GM23338 (cell line): Measurements from ENCODE around the gene DOCK6. TPM values are rescaled to one million over a fixed set of nuclear protein-coding genes. Genes with fewer than 3 reads are reported as not detected.
A peak's percentile ranks its signal among the peaks of the same experiment; 100 is the strongest.

ENCODE experiments used
- ATAC-seq: fragments of 200-7000 bp; cut with Tn5 transposase; 3 replicates; pipeline ENCODE4 v1.9.1; 2020
- DNase-seq: peaks from one replicate; pipeline ENCODE4 v3.0.0-alpha.2; 2015; ENCODE audit warnings: low spot score
- H2AFZ ChIP-seq: fragments of 200-600 bp; sonication (generic); 2 replicates; pipeline ENCODE4 v1.8.0; 2016; ENCODE audit warnings: antibody characterized with exemption, mild to moderate bottlenecking, moderate library complexity
- H3F3A ChIP-seq: fragments of 200-600 bp; sonication (generic); replicated peaks from 2 replicates; pipeline ENCODE4 v1.8.0; 2017; ENCODE audit warnings: antibody characterized with exemption, mixed run types, low read depth
- H3K27ac ChIP-seq: fragments of 200-600 bp; sonication (generic); 2 replicates; pipeline ENCODE4 v1.6.1; 2016; ENCODE audit warnings: low read depth
- H3K27me3 ChIP-seq: fragments of 200-600 bp; sonication (generic); 2 replicates; pipeline ENCODE4 v1.8.0; 2016; ENCODE audit warnings: mild to moderate bottlenecking, mixed run types, moderate library complexity; ENCODE audit not compliant: insufficient read depth
- H3K36me3 ChIP-seq: fragments of 200-600 bp; sonication (generic); 2 replicates; pipeline ENCODE4 v1.8.0; 2016; ENCODE audit warnings: mild to moderate bottlenecking; ENCODE audit not compliant: insufficient read depth
- H3K4me1 ChIP-seq: fragments of 200-600 bp; sonication (generic); 2 replicates; pipeline ENCODE4 v1.8.0; 2016; ENCODE audit warnings: mild to moderate bottlenecking, moderate library complexity; ENCODE audit not compliant: insufficient read depth
- H3K4me2 ChIP-seq: fragments of 200-600 bp; sonication (generic); 2 replicates; pipeline ENCODE4 v1.7.1; 2017; ENCODE audit warnings: mixed run types
- H3K4me3 ChIP-seq: fragments of 200-600 bp; sonication (generic); 2 replicates; pipeline ENCODE4 v1.6.1; 2016; ENCODE audit warnings: mixed run types
- H3K79me2 ChIP-seq: fragments of 200-600 bp; sonication (generic); replicated peaks from 2 replicates; pipeline ENCODE4 v1.8.0; 2017; ENCODE audit warnings: mild to moderate bottlenecking; ENCODE audit not compliant: insufficient read depth
- H3K9me2 ChIP-seq: fragments of 200-600 bp; sonication (generic); 2 replicates; pipeline ENCODE4 v1.8.0; 2017; ENCODE audit not compliant: insufficient read depth
- H4K20me1 ChIP-seq: fragments of 200-600 bp; sonication (generic); replicated peaks from 2 replicates; pipeline ENCODE4 v1.8.0; 2017; ENCODE audit warnings: mild to moderate bottlenecking; ENCODE audit not compliant: insufficient read depth
- H3K27ac Mint-ChIP-seq: 2 replicates; pipeline ENCODE4 v1.8.0; 2020; ENCODE audit warnings: inconsistent platforms, mild to moderate bottlenecking, moderate library complexity, mixed read lengths
- H3K27me3 Mint-ChIP-seq: 3 replicates; pipeline ENCODE4 v1.8.0; 2022; ENCODE audit warnings: low read depth, mild to moderate bottlenecking, moderate library complexity, mixed read lengths, inconsistent platforms; ENCODE audit not compliant: insufficient read depth, poor library complexity
- H3K36me3 Mint-ChIP-seq: 3 replicates; pipeline ENCODE4 v1.8.0; 2021; ENCODE audit warnings: low read depth, mild to moderate bottlenecking, inconsistent platforms, moderate library complexity, mixed read lengths
- H3K4me1 Mint-ChIP-seq: 3 replicates; pipeline ENCODE4 v1.8.0; 2020; ENCODE audit warnings: mild to moderate bottlenecking, inconsistent platforms, mixed read lengths
- H3K4me3 Mint-ChIP-seq: 3 replicates; pipeline ENCODE4 v1.8.0; 2021; ENCODE audit warnings: moderate library complexity, mild to moderate bottlenecking, inconsistent platforms, mixed read lengths
- H3K9me3 Mint-ChIP-seq: 3 replicates; pipeline ENCODE4 v1.8.0; 2020; ENCODE audit warnings: moderate library complexity, mild to moderate bottlenecking, inconsistent platforms, mixed read lengths
- CREB1 ChIP-seq: fragments of 250-450 bp; sonication (Bioruptor Pico); IDR thresholded peaks from 2 replicates; pipeline ENCODE4 v1.5.0; 2020; ENCODE audit warnings: low read depth, mild to moderate bottlenecking, moderate library complexity
- CTCF ChIP-seq, 2 experiments: fragments of 200-600 bp in 1 of 2; sonication (generic) in 1 of 2; conservative IDR thresholded peaks; 2 replicates each; pipeline versions ENCODE4 v1.5.1 to v1.6.1; 2016 to 2017; ENCODE audit warnings: antibody characterized with exemption in 2 of 2, low read depth in 2 of 2, mild to moderate bottlenecking in 2 of 2, moderate library complexity in 1 of 2
- ETS1 ChIP-seq: IDR thresholded peaks from 2 replicates; pipeline ENCODE4 v1.6.1; 2016; ENCODE audit warnings: antibody characterized with exemption
- EZH2 ChIP-seq: fragments of 200-600 bp; sonication (generic); IDR thresholded peaks from one replicate; pipeline ENCODE4 v1.8.0; 2017; ENCODE audit warnings: antibody characterized with exemption, mild to moderate bottlenecking, low read depth; ENCODE audit not compliant: unreplicated experiment
- EZH2phosphoT487 ChIP-seq: fragments of 200-600 bp; sonication (generic); IDR thresholded peaks from one replicate; pipeline ENCODE4 v1.8.1; 2018; ENCODE audit warnings: antibody characterized with exemption; ENCODE audit not compliant: unreplicated experiment
- JUNB ChIP-seq: IDR thresholded peaks from one replicate; pipeline ENCODE4 v1.6.1; 2016; ENCODE audit warnings: antibody characterized with exemption; ENCODE audit not compliant: unreplicated experiment
- NANOG ChIP-seq: IDR thresholded peaks from 2 replicates; pipeline ENCODE4 v1.6.1; 2016; ENCODE audit warnings: antibody characterized with exemption, borderline replicate concordance
- POLR2AphosphoS5 ChIP-seq: IDR thresholded peaks from 2 replicates; pipeline ENCODE4 v1.6.1; 2016; ENCODE audit warnings: antibody characterized with exemption, low read depth
- REST ChIP-seq: IDR thresholded peaks from one replicate; pipeline ENCODE4 v1.6.1; 2018; ENCODE audit warnings: antibody characterized with exemption; ENCODE audit not compliant: unreplicated experiment
- STAT1 ChIP-seq: IDR thresholded peaks from one replicate; pipeline ENCODE4 v1.6.1; 2016; ENCODE audit warnings: antibody characterized with exemption; ENCODE audit not compliant: unreplicated experiment
- ZNF114 ChIP-seq: fragments of 250-450 bp; sonication (Bioruptor Pico); IDR thresholded peaks from 2 replicates; pipeline ENCODE4 v1.5.0; 2020; ENCODE audit warnings: mild to moderate bottlenecking, moderate library complexity
- ZNF331 ChIP-seq: fragments of 250-450 bp; sonication (Bioruptor Pico); IDR thresholded peaks from 2 replicates; pipeline ENCODE4 v1.5.0; 2020; ENCODE audit warnings: low read depth, mild to moderate bottlenecking, moderate library complexity
- ZNF462 ChIP-seq: fragments of 250-450 bp; sonication (Bioruptor Pico); IDR thresholded peaks from 2 replicates; pipeline ENCODE4 v1.5.0; 2020; ENCODE audit warnings: mild to moderate bottlenecking, moderate library complexity
- polyA plus RNA-seq: library from polyadenylated mRNA; unstranded; fragments of >200 nt; fragmentation: Nextera tagmentation; extraction: Ambion mirVana; gene quantifications from 2 replicates; pipeline ENCODE4 v1.2.1, GENCODE V29; 2016
- total RNA-seq: library from RNA; depleted of rRNA; stranded (reverse); fragments of >200 nt; shearing (Covaris generic); gene quantifications from 2 replicates; pipeline ENCODE4 v1.2.3, GENCODE V29; 2014

The DOCK6 gene
- total and polyA plus RNA-seq, 2 experiments from 2014 or later, result 34.6 to 49.0 TPM

- H4K20me1 ChIP-seq, result no peaks in the 10 kb centered on the region; the same call in none of the 2 replicates
- Mint-ChIP-seq H3K4me3 (no peak overlapping the region), H3K27me3 (peaks cover 9% of the 10 kb centered on the region), H3K4me1 (peaks cover 5% of the 10 kb centered on the region; the same call in 1 of the 3 replicates), H3K36me3 (peaks cover 17% of the 10 kb centered on the region), H3K27ac (no peak overlapping the region), H3K9me3 (no peaks in the 10 kb centered on the region)
- H3K36me3 ChIP-seq, result no peaks in the 10 kb centered on the region; the same call in 1 of the 2 replicates
- no peak for DNase-seq
- peaks cover 19% of the 10 kb centered on the region for H3K79me2 ChIP-seq
- peak; percentile 48 for ATAC-seq
- no peaks in the 10 kb centered on the region for H3K4me1 ChIP-seq
- no peak overlapping the region for H2AFZ ChIP-seq
- H3K4me3 ChIP-seq, result no peak overlapping the region
- TF ChIP-seq REST (no peak), CREB1 (no peak), EZH2 (no peak), JUNB (no peak), POLR2AphosphoS5 (no peak), CTCF (conservative IDR thresholded peaks at IDR 0.05; ENCODE audit: low read depth in 2 of 2) (no peak), ZNF331 (CRISPR knock-in tag) (no peak), NANOG (no peak), EZH2phosphoT487 (no peak), ZNF462 (CRISPR knock-in tag) (no peak), ZNF114 (CRISPR knock-in tag) (no peak), STAT1 (no peak), ETS1 (no peak)
- H3K27ac ChIP-seq, result peak overlapping the region; percentile 69
- no peak overlapping the region for H3K4me2 ChIP-seq
- H3K27me3 ChIP-seq, result no peaks in the 10 kb centered on the region
- H3F3A ChIP-seq, result no peaks in the 10 kb centered on the region
- no peaks in the 10 kb centered on the region for H3K9me2 ChIP-seq
These were observed 6.1 kb downstream of the DOCK6 start for GRCh38 chr19:11256189-11256588.
